GM18517 (cell line): ENCODE data around the gene TCF21.
"Not testable (repeated sequence)": the region's sequence is repeated elsewhere in the genome, so short reads cannot be mapped to it uniquely, and the experiment has no call there.

Experiments
- ATAC-seq: cut with Tn5 transposase; IDR thresholded peaks from one replicate; pipeline ENCODE4 v1.9.1; 2021; ENCODE audit warnings: mild to moderate bottlenecking, moderate library complexity; ENCODE audit not compliant: unreplicated experiment

Gene TCF21

GRCh38 chr6:133921249-133921859 lies 32.4 kb downstream of the TCF21 start:
- ATAC-seq, result peak; percentile 53

GRCh38 chr6:133923938-133924593 lies 35.2 kb downstream of the TCF21 start:
- peak; percentile 93 for ATAC-seq

- ATAC-seq, result not testable (repeated sequence)
These were observed 42.3 kb downstream of the TCF21 start for GRCh38 chr6:133931221-133931620.

GRCh38 chr6:133936352-133936751 lies 47.4 kb downstream of the TCF21 start:
- ATAC-seq, result not testable (repeated sequence)

GRCh38 chr6:133937909-133938308 lies 49.0 kb downstream of the TCF21 start:
- no peak for ATAC-seq

- ATAC-seq, result no peak
These were observed 49.6 kb downstream of the TCF21 start for GRCh38 chr6:133938533-133938932.

- ATAC-seq, result no peak
These were observed 51.1 kb downstream of the TCF21 start for GRCh38 chr6:133939778-133940667.
